ENCODE measurements around the gene SPANXD.

SPANXD gene

GRCh38 chrX:141668371-141668770 lies 30.2 kb downstream of the SPANXD start:
- Histone ChIP-seq H3K36me3 (ENCODE audit: low read depth) (no peaks in the 10 kb centered on the region), H3K27ac (ENCODE audit: poor library complexity, severe bottlenecking) (no peak overlapping the region), H3K4me3 (ENCODE audit: severe bottlenecking) (no peak overlapping the region), H3K9me3 (ENCODE audit: severe bottlenecking) (no peaks in the 10 kb centered on the region), H3K27me3 (ENCODE audit: insufficient read depth, poor library complexity, severe bottlenecking) (no peaks in the 10 kb centered on the region), H3K4me1 (ENCODE audit: insufficient read depth, poor library complexity, severe bottlenecking) (no peaks in the 10 kb centered on the region)
- DNase-seq (ENCODE audit: low spot score) (no peak), ATAC-seq (ENCODE audit: low read depth) (no peak)
- no peak for TF ChIP-seq CTCF (IDR thresholded peaks at IDR 0.05; ENCODE audit: poor library complexity, severe bottlenecking)

- no peaks in the 10 kb centered on the region for H3K9me3 ChIP-seq (ENCODE audit: severe bottlenecking)
- ATAC-seq (ENCODE audit: low read depth) = no peak
- H3K4me3 ChIP-seq (ENCODE audit: severe bottlenecking) = no peak overlapping the region
- H3K36me3 ChIP-seq (ENCODE audit: low read depth) = no peaks in the 10 kb centered on the region
- no peak for TF ChIP-seq CTCF (IDR thresholded peaks at IDR 0.05; ENCODE audit: poor library complexity, severe bottlenecking)
- no peaks in the 10 kb centered on the region for H3K27me3 ChIP-seq (ENCODE audit: insufficient read depth, poor library complexity, severe bottlenecking)
- no peak for DNase-seq (ENCODE audit: low spot score)
- H3K4me1 ChIP-seq (ENCODE audit: insufficient read depth, poor library complexity, severe bottlenecking) = no peaks in the 10 kb centered on the region
- H3K27ac ChIP-seq (ENCODE audit: poor library complexity, severe bottlenecking) = no peak overlapping the region
These were observed 35.8 kb downstream of the SPANXD start for GRCh38 chrX:141662781-141663180.

GRCh38 chrX:141652286-141652685 lies 46.3 kb downstream of the SPANXD start:
- ATAC-seq (ENCODE audit: low read depth) (peak; percentile 75), DNase-seq (ENCODE audit: low spot score) (no peak)
- Histone ChIP-seq H3K36me3 (ENCODE audit: low read depth) (no peaks in the 10 kb centered on the region), H3K4me3 (ENCODE audit: severe bottlenecking) (no peak overlapping the region), H3K27ac (ENCODE audit: poor library complexity, severe bottlenecking) (peak overlapping the region; percentile 34), H3K9me3 (ENCODE audit: severe bottlenecking) (no peaks in the 10 kb centered on the region), H3K27me3 (ENCODE audit: insufficient read depth, poor library complexity, severe bottlenecking) (no peaks in the 10 kb centered on the region), H3K4me1 (ENCODE audit: insufficient read depth, poor library complexity, severe bottlenecking) (no peaks in the 10 kb centered on the region)
- no peak for TF ChIP-seq CTCF (IDR thresholded peaks at IDR 0.05; ENCODE audit: poor library complexity, severe bottlenecking)

Data from RWPE2 (cell line).